GM12878 (cell line): ENCODE measurements around the gene RPL22L1. TPM values are rescaled to one million over a fixed set of nuclear protein-coding genes. Genes with fewer than 3 reads are reported as not detected.

Experiments
- CHD4 ChIP-seq: fragments of 200-600 bp; sonication (generic); IDR thresholded peaks from 2 replicates; pipeline ENCODE4 v1.6.1; 2016; ENCODE audit warnings: mild to moderate bottlenecking
- GATAD2B ChIP-seq: fragments of 450-650 bp; conservative IDR thresholded peaks from 2 replicates; pipeline ENCODE4 v1.6.1; 2017; ENCODE audit warnings: low read depth, mild to moderate bottlenecking, moderate library complexity
- NFIC ChIP-seq: IDR thresholded peaks from 2 replicates; pipeline ENCODE4 v1.6.1; 2012; ENCODE audit warnings: low read depth, mild to moderate bottlenecking, inconsistent platforms, low read length, moderate library complexity
- PAX8 ChIP-seq: fragments of 450-650 bp; IDR thresholded peaks from 2 replicates; pipeline ENCODE4 v1.6.1; 2017; ENCODE audit warnings: mild to moderate bottlenecking, moderate library complexity
- polyA plus RNA-seq, 11 experiments: library from polyadenylated mRNA; depleted of rRNA in 4 of 11; unstranded in 6 of 11; stranded (reverse) in 5 of 11; fragments of >200 nt; fragmentation: Nextera tagmentation in 4 of 11; fragmentation: Illumina TruSeq in 1 of 11; extraction: Ambion mirVana in 4 of 11; extraction: Trizol in 1 of 11; gene quantifications; 1 replicate in 1 of 11; 2 replicates in 10 of 11; pipeline versions ENCODE4 v1.2.1 to v1.2.3, GENCODE V29; 2011 to 2016; ENCODE audit warnings: inconsistent platforms in 2 of 11, missing spikeins in 2 of 11, low read depth in 1 of 11
- total RNA-seq, 4 experiments: library from RNA; depleted of rRNA in 3 of 4; stranded (reverse); fragments of >200 nt in 3 of 4; fragmentation: Illumina TruSeq in 1 of 4; extraction: Trizol in 1 of 4; gene quantifications; 2 replicates each; pipeline versions ENCODE4 v1.2.1 to v1.2.3, GENCODE V29; 2013 to 2021
- TF ChIP-seq, protein P1 (sequence below): fragments of 450-650 bp; IDR thresholded peaks from 2 replicates; pipeline ENCODE4 v1.6.1; 2018; ENCODE audit warnings: borderline replicate concordance, mild to moderate bottlenecking; ENCODE audit not compliant: partially characterized antibody
- TF ChIP-seq, protein P2 (sequence below): IDR thresholded peaks from 2 replicates; pipeline ENCODE4 v1.6.1; 2012; ENCODE audit warnings: low read length, inconsistent platforms
- TF ChIP-seq, protein P3 (sequence below): fragments of 450-650 bp; IDR thresholded peaks from 2 replicates; pipeline ENCODE4 v1.6.1; 2017; ENCODE audit warnings: mild to moderate bottlenecking, moderate library complexity

Gene RPL22L1
- total and polyA plus RNA-seq, 10 of the 15 experiments (the other 5 are each of a cell fraction or from before 2014, with no cell fraction given): 203 to 803 (median 422) TPM

DNA sequence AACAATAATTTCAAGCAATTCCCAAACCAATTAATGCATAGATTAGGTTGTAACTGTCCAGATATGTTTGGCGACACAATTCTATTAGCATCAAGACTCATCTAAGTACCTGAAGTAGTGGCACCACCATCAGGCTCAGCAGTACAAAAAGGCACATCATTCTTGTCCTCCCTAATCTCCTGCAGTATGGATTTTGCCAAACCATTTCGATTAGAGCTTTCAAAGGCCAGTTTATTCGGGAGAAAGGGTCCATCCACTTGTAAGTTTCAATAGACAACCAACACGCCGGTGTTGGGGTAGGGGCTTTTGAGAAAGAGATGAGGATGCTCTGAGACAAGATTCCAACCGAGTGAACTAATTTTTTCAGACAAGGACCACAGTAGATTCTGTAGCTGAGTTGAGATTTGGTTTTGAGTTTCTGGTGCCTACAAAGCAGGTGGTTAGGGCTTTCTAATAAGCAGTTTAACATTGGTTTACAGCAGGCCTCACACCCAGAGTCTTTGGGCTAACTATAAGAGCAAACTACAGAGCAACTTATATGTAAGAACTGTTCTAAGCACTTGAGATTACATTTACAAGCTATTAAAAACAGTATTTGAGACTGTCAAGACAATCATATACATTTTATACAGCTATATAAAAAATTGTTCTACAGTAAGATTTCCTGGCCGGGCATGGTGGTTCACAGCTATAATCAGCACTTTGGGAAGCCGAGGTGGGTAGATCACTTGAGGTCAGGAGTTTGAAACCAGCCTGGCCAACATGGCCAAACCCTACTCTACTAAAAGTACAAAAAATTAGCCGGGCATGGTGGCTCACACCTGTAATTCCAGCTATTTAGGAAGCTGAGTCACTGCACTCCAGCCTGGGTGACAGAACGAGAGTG lies 4.5 kb downstream of the RPL22L1 start (continued):
- TF ChIP-seq, protein P1, sequence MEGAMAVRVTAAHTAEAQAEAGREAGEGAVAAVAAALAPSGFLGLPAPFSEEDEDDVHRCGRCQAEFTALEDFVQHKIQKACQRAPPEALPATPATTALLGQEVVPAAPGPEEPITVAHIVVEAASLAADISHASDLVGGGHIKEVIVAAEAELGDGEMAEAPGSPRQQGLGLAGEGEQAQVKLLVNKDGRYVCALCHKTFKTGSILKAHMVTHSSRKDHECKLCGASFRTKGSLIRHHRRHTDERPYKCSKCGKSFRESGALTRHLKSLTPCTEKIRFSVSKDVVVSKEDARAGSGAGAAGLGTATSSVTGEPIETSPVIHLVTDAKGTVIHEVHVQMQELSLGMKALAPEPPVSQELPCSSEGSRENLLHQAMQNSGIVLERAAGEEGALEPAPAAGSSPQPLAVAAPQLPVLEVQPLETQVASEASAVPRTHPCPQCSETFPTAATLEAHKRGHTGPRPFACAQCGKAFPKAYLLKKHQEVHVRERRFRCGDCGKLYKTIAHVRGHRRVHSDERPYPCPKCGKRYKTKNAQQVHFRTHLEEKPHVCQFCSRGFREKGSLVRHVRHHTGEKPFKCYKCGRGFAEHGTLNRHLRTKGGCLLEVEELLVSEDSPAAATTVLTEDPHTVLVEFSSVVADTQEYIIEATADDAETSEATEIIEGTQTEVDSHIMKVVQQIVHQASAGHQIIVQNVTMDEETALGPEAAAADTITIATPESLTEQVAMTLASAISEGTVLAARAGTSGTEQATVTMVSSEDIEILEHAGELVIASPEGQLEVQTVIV: no peak
- TF ChIP-seq, protein P2, sequence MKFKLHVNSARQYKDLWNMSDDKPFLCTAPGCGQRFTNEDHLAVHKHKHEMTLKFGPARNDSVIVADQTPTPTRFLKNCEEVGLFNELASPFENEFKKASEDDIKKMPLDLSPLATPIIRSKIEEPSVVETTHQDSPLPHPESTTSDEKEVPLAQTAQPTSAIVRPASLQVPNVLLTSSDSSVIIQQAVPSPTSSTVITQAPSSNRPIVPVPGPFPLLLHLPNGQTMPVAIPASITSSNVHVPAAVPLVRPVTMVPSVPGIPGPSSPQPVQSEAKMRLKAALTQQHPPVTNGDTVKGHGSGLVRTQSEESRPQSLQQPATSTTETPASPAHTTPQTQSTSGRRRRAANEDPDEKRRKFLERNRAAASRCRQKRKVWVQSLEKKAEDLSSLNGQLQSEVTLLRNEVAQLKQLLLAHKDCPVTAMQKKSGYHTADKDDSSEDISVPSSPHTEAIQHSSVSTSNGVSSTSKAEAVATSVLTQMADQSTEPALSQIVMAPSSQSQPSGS: no peak
- TF ChIP-seq, protein P3, sequence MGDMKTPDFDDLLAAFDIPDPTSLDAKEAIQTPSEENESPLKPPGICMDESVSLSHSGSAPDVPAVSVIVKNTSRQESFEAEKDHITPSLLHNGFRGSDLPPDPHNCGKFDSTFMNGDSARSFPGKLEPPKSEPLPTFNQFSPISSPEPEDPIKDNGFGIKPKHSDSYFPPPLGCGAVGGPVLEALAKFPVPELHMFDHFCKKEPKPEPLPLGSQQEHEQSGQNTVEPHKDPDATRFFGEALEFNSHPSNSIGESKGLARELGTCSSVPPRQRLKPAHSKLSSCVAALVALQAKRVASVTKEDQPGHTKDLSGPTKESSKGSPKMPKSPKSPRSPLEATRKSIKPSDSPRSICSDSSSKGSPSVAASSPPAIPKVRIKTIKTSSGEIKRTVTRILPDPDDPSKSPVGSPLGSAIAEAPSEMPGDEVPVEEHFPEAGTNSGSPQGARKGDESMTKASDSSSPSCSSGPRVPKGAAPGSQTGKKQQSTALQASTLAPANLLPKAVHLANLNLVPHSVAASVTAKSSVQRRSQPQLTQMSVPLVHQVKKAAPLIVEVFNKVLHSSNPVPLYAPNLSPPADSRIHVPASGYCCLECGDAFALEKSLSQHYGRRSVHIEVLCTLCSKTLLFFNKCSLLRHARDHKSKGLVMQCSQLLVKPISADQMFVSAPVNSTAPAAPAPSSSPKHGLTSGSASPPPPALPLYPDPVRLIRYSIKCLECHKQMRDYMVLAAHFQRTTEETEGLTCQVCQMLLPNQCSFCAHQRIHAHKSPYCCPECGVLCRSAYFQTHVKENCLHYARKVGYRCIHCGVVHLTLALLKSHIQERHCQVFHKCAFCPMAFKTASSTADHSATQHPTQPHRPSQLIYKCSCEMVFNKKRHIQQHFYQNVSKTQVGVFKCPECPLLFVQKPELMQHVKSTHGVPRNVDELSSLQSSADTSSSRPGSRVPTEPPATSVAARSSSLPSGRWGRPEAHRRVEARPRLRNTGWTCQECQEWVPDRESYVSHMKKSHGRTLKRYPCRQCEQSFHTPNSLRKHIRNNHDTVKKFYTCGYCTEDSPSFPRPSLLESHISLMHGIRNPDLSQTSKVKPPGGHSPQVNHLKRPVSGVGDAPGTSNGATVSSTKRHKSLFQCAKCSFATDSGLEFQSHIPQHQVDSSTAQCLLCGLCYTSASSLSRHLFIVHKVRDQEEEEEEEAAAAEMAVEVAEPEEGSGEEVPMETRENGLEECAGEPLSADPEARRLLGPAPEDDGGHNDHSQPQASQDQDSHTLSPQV: no peak
- TF ChIP-seq PAX8 (no peak), NFIC (peak; percentile 56; the same call in 1 of the 2 replicates), CHD4 (no peak), GATAD2B (no peak)
- TF ChIP-seq, all 136 proteins: peak for 6
